Lower lobe of right lung (tissue), 2 donors: ENCODE data around the gene MS4A1. TPM values are rescaled to one million over a fixed set of nuclear protein-coding genes. Genes with fewer than 3 reads are reported as not detected.

Experiments used
- ATAC-seq, 2 donors: fragments of 200-7000 bp; cut with Tn5 transposase; one replicate each; pipeline ENCODE4 v1.9.1; 2020 to 2022; ENCODE audit warnings: mild to moderate bottlenecking in 2 of 2, moderate library complexity in 2 of 2
- DNase-seq: peaks from one replicate; pipeline ENCODE4 v3.0.0-alpha.2; 2020
- H3K27ac ChIP-seq: fragments of 200-600 bp; one replicate; pipeline ENCODE4 v1.8.0; 2022
- H3K27me3 ChIP-seq: fragments of 200-600 bp; one replicate; pipeline ENCODE4 v1.8.0; 2022; ENCODE audit warnings: low read depth
- H3K36me3 ChIP-seq: fragments of 200-600 bp; one replicate; pipeline ENCODE4 v1.8.0; 2022; ENCODE audit warnings: mild to moderate bottlenecking
- H3K4me1 ChIP-seq: fragments of 200-600 bp; one replicate; pipeline ENCODE4 v1.8.0; 2022
- H3K4me3 ChIP-seq: fragments of 200-600 bp; one replicate; pipeline ENCODE4 v1.8.0; 2022; ENCODE audit warnings: mild to moderate bottlenecking
- H3K9me3 ChIP-seq: fragments of 200-600 bp; one replicate; pipeline ENCODE4 v1.8.0; 2022
- intact Hi-C: fragments of 100-400 bp; cut with DNase I; formaldehyde crosslinking; loops from one replicate; pipeline ENCODE4 v1.11.0; 2022
- total RNA-seq: library from RNA; stranded (reverse); fragmentation: NEBNext Ultra II Directional; extraction: Animal tissue kit (Norgen Biotek cat#: 25700); gene quantifications from one replicate; pipeline ENCODE4 v1.2.1, GENCODE V29; 2021
- TF ChIP-seq, protein P1 (sequence below): fragments of 200-600 bp; IDR thresholded peaks from one replicate; pipeline ENCODE4 v1.8.0; 2022; ENCODE audit warnings: antibody characterized with exemption, mild to moderate bottlenecking
- donor health status: DM: no; HTN: yes; CAD: no; lungs with severe emphysema.

The MS4A1 gene
- total RNA-seq, 1 donor from 2014 or later = 0.65 TPM

DNA sequence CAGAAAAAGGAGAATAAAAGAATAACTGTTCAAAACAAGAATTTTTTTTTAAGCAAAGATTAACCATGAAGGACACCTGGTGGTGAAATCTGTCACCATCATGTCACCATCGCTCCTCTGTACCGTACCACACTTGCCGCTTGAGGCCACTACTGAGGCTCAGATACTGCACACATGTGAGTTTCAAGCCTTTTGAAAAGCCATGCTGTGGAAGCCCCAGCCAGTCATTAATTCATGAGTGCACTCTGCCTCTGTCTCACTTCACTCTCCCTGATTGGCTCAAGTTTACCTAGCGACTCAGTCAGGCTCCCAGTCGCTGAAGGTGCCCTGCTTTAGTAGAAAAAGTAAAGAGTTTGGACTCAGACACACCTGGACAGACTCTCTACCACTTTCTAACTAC is 30.3 kb downstream of the MS4A1 start:
- H3K36me3 ChIP-seq = no peaks in the 10 kb centered on the region
- DNase-seq (no peak), ATAC-seq (peak; percentile 49 to 70)
- TF ChIP-seq, protein P1, sequence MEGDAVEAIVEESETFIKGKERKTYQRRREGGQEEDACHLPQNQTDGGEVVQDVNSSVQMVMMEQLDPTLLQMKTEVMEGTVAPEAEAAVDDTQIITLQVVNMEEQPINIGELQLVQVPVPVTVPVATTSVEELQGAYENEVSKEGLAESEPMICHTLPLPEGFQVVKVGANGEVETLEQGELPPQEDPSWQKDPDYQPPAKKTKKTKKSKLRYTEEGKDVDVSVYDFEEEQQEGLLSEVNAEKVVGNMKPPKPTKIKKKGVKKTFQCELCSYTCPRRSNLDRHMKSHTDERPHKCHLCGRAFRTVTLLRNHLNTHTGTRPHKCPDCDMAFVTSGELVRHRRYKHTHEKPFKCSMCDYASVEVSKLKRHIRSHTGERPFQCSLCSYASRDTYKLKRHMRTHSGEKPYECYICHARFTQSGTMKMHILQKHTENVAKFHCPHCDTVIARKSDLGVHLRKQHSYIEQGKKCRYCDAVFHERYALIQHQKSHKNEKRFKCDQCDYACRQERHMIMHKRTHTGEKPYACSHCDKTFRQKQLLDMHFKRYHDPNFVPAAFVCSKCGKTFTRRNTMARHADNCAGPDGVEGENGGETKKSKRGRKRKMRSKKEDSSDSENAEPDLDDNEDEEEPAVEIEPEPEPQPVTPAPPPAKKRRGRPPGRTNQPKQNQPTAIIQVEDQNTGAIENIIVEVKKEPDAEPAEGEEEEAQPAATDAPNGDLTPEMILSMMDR = peak; percentile 39
- H3K4me3 ChIP-seq = no peak overlapping the region
- H3K27me3 ChIP-seq = no peaks in the 10 kb centered on the region
- intact Hi-C loops = no loop called here
- no peak overlapping the region for H3K27ac ChIP-seq
- no peaks in the 10 kb centered on the region for H3K4me1 ChIP-seq
- no peaks in the 10 kb centered on the region for H3K9me3 ChIP-seq

DNA sequence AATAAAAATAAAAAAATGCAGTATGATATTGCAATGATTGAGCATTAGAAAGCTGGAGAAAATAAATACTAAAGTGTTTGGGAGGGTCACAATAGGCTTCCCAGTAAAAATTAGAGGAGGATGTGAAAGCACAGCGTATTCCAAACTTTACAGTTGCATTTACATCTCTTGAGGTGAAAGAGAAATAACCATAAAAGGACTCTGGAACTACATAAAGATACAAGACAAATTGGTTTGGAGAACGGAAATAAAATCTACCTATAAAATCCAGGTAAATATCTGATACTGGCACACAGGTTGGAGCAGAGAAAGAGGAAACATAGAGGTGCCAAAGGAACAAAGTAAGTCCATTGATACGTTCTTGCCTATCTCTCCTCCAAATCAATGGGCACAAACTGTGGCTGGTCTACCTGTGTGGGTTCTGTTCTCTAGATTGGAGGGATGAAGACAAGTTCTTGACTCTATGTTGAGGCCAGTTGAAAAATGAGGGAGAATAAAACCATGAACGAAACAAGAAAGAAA is 36.9 kb downstream of the MS4A1 start, which contains the start of gene MS4A12:
Gene MS4A12 (plus strand): TSS at position 291 of the 522 bp plus-strand sequence. CDS start 4,541 bp downstream, outside the sequence.
- no peak within 1 kb of the TSS for H3K27ac ChIP-seq
- no peaks in the 10 kb centered on the region for H3K9me3 ChIP-seq
- H3K27me3 ChIP-seq = no peaks in the 10 kb centered on the region
- DNase-seq (no peak), ATAC-seq (no peak)
- no peaks in the 10 kb centered on the region for H3K4me1 ChIP-seq
- no peak within 1 kb of the TSS for H3K4me3 ChIP-seq
- TF ChIP-seq, protein P1 = no peak
- intact Hi-C loops = no loop called here
- no peaks in the 10 kb centered on the region for H3K36me3 ChIP-seq

DNA sequence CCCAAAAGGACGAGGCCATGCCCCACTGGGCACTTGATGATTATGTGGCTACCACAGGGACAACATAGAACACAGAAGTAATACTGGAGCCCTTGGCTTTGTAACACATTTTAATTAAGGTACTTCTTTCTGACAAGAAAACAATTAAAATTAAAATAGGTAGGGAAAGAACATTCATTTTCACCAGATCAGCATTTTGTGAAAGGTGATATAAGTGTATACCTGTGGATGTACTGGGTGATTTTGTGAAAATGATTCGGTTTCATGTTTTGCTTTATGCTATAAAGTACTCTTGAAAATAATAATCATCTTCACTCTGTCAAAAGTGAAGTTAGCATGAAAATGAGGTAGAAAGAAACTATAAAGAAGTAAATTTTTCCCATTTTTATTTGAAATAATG is 37.8 kb downstream of the MS4A1 start:
- Histone ChIP-seq H3K9me3 (no peaks in the 10 kb centered on the region), H3K27me3 (no peaks in the 10 kb centered on the region), H3K36me3 (no peaks in the 10 kb centered on the region), H3K4me1 (no peaks in the 10 kb centered on the region), H3K4me3 (no peak overlapping the region), H3K27ac (no peak overlapping the region)
- intact Hi-C loops = no loop called here
- DNase-seq (no peak), ATAC-seq (no peak)
- TF ChIP-seq, protein P1 = no peak

DNA sequence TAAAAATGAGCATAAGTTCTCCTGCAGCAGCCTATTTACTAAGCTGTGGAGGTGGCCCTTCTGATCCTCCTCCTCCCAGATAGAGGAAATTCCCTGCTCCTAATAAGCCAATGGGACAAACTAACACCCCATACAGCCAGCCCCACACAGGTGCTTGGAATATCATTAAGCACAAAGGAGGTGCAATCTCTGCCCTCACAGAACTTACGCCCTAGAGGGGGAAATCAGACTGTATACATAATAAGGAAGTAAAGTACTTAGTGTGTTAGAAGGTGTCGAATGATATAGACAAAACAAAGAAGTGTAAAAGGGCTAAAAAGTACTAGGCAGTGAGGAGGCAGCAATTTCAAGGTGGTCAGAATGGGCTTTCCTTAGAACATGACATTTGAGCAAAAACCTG is 42.8 kb downstream of the MS4A1 start:
- Histone ChIP-seq H3K36me3 (no peaks in the 10 kb centered on the region), H3K27me3 (no peaks in the 10 kb centered on the region), H3K9me3 (no peaks in the 10 kb centered on the region), H3K4me3 (no peak overlapping the region), H3K27ac (no peak overlapping the region), H3K4me1 (no peaks in the 10 kb centered on the region)
- intact Hi-C loops = no loop called here
- TF ChIP-seq, protein P1 = no peak
- no peak for DNase-seq
- no peak for ATAC-seq

DNA sequence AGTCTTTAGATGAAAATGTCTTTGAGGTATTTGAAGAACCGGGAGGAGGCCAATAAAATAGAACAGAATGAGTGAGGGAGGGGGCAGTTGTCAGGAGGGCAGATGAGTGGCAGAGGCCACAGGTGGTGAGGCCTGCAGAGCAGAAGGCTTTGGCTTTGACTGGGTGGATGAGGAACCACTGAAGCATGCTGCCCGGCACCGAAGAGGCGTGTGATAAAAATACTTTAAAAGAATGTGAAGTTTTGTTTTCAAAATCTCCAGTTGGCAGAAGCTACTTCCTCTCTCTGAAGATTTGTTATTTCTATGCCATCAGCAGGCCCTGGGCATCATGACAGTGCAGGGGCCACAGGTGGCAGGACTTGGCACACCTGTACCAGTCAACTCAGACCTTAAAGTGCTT is 43.2 kb downstream of the MS4A1 start:
- no peaks in the 10 kb centered on the region for H3K4me1 ChIP-seq
- TF ChIP-seq, protein P1 = no peak
- no peaks in the 10 kb centered on the region for H3K27me3 ChIP-seq
- DNase-seq (no peak), ATAC-seq (no peak)
- no peak overlapping the region for H3K27ac ChIP-seq
- intact Hi-C loops = no loop called here
- no peaks in the 10 kb centered on the region for H3K9me3 ChIP-seq
- H3K36me3 ChIP-seq = no peaks in the 10 kb centered on the region
- no peak overlapping the region for H3K4me3 ChIP-seq
